K562 (cell line): ENCODE results near the gene SMIM35. TPM values are rescaled to one million over a fixed set of nuclear protein-coding genes. Genes with fewer than 3 reads are reported as not detected.
A peak's percentile ranks its signal among the peaks of the same experiment; 100 is the strongest.

Source experiments
- AFF1 ChIP-seq, 2 experiments: fragments of 450-650 bp; IDR thresholded peaks; 2 replicates each; pipeline ENCODE4 v1.6.1; 2018; ENCODE audit warnings: mild to moderate bottlenecking in 2 of 2, low read depth in 1 of 2; ENCODE audit not compliant: partially characterized antibody in 2 of 2
- BRD4 ChIP-seq: fragments of 200-600 bp; sonication (generic); IDR thresholded peaks from 2 replicates; pipeline ENCODE4 v1.6.1; 2017; ENCODE audit warnings: inconsistent platforms
- CGGBP1 ChIP-seq: fragments of 250-450 bp; sonication (Bioruptor Pico); IDR thresholded peaks from 2 replicates; pipeline ENCODE4 v1.9.0; 2021; ENCODE audit warnings: mild to moderate bottlenecking
- DLX4 ChIP-seq: fragments of 250-450 bp; sonication (Bioruptor Pico); IDR thresholded peaks from 2 replicates; pipeline ENCODE4 v1.6.1; 2021; ENCODE audit warnings: mild to moderate bottlenecking
- KLF10 ChIP-seq: fragments of 250-450 bp; sonication (Bioruptor Pico); IDR thresholded peaks from 2 replicates; pipeline ENCODE4 v1.6.1; 2021; ENCODE audit warnings: matching md5 sums
- PHB2 ChIP-seq: fragments of 450-650 bp; IDR thresholded peaks from 2 replicates; pipeline ENCODE4 v1.6.1; 2017; ENCODE audit warnings: low read depth
- POLR2AphosphoS2 ChIP-seq: IDR thresholded peaks from 2 replicates; pipeline ENCODE4 v1.6.1; 2012; ENCODE audit warnings: low read length, improper control_type of control experiment
- PRPF4 ChIP-seq: fragments of 200-400 bp; formaldehyde crosslinking; IDR thresholded peaks from one replicate; pipeline ENCODE4 v1.6.1; 2017; ENCODE audit warnings: low read length, low read depth, mild to moderate bottlenecking; ENCODE audit not compliant: insufficient read depth, poor library complexity, severe bottlenecking
- SMARCE1 ChIP-seq: fragments of 450-650 bp; IDR thresholded peaks from 2 replicates; pipeline ENCODE4 v1.7.1; 2016; ENCODE audit warnings: mild to moderate bottlenecking
- SRSF7 ChIP-seq: fragments of 200-400 bp; formaldehyde crosslinking; optimal IDR thresholded peaks from 2 replicates; pipeline ENCODE3; 2017; ENCODE audit warnings: mild to moderate bottlenecking, low read depth, low read length
- ZBTB49 ChIP-seq: sonication (generic); formaldehyde crosslinking; IDR thresholded peaks from 2 replicates; pipeline ENCODE4 v1.8.0; 2022; ENCODE audit warnings: missing genetic modification reagents, mild to moderate bottlenecking, borderline replicate concordance
- ZHX1 ChIP-seq: fragments of 150-350 bp; conservative IDR thresholded peaks from 2 replicates; pipeline ENCODE4 v1.6.1; 2014; ENCODE audit warnings: low read length
- ZNF175 ChIP-seq: fragments of 200-800 bp; sonication (Bioruptor generic); IDR thresholded peaks from 2 replicates; pipeline ENCODE4 v1.6.1; 2016; ENCODE audit warnings: low read depth, mild to moderate bottlenecking, missing genetic modification characterization, missing compliant biosample characterization
- ZNF280B ChIP-seq: fragments of 250-450 bp; sonication (Bioruptor Pico); IDR thresholded peaks from 2 replicates; pipeline ENCODE4 v1.5.1; 2021; ENCODE audit warnings: mild to moderate bottlenecking
- ZNF3 ChIP-seq: fragments of 250-450 bp; sonication (Bioruptor Pico); IDR thresholded peaks from 2 replicates; pipeline ENCODE4 v1.5.0; 2021; ENCODE audit warnings: mild to moderate bottlenecking, moderate library complexity
- ZNF354B ChIP-seq: fragments of 250-450 bp; sonication (Bioruptor Pico); IDR thresholded peaks from 2 replicates; pipeline ENCODE4 v1.4.0; 2020
- polyA plus RNA-seq, 8 experiments: library from polyadenylated mRNA; depleted of rRNA in 4 of 8; stranded (reverse) in 5 of 8; unstranded in 3 of 8; fragments of >200 nt; fragmentation: Nextera tagmentation in 2 of 8; fragmentation: Illumina TruSeq in 1 of 8; extraction: Ambion mirVana in 2 of 8; extraction: Trizol in 1 of 8; gene quantifications; 2 replicates each; pipeline versions ENCODE4 v1.2.1 to v1.2.3, GENCODE V29; 2011 to 2014; ENCODE audit warnings: inconsistent platforms in 1 of 8, missing spikeins in 1 of 8
- total RNA-seq, 7 experiments: library from RNA; depleted of rRNA in 6 of 7; stranded (reverse); fragments of >200 nt in 6 of 7; fragmentation: Illumina TruSeq in 2 of 7; extraction: Trizol in 2 of 7; gene quantifications; 2 replicates each; pipeline versions ENCODE4 v1.2.1 to v1.2.3, GENCODE V29; 2011 to 2021; ENCODE audit warnings: low replicate concordance in 1 of 7

SMIM35 gene
- total and polyA plus RNA-seq, 9 of the 15 experiments (the other 6 are each of a cell fraction or from before 2014, with no cell fraction given), result 0.03 TPM; not detected in 7

GRCh38 chr11:117970400-117971024, 116.3 kb downstream of the SMIM35 start (continued):
- no peak for TF ChIP-seq AFF1 (IDR thresholded peaks at IDR 0.05; ENCODE audit: low read depth in 1 of 2, partially characterized antibody in 2 of 2)
- no peak for TF ChIP-seq ZBTB49 (CRISPR knock-in tag)
- TF ChIP-seq SRSF7, result no peak
- no peak for TF ChIP-seq PHB2
- TF ChIP-seq PRPF4, result no peak
- TF ChIP-seq ZNF354B (CRISPR knock-in tag), result no peak
- TF ChIP-seq POLR2AphosphoS2, result no peak
- TF ChIP-seq ZNF3 (CRISPR knock-in tag), result peak; percentile 61; the same call in 1 of the 2 replicates
- no peak for TF ChIP-seq BRD4
- TF ChIP-seq CGGBP1, result no peak
- TF ChIP-seq ZHX1, result no peak
- TF ChIP-seq KLF10, result no peak
- TF ChIP-seq SMARCE1, result no peak
- no peak for TF ChIP-seq ZNF175
- no peak for TF ChIP-seq ZNF280B (CRISPR knock-in tag)
- TF ChIP-seq DLX4, result no peak
